ENCODE measurements around the gene NTRK1.

GRCh38 chr1:156923670-156924477 lies 63.2 kb downstream of the NTRK1 start:
- TF ChIP-seq, protein P1, sequence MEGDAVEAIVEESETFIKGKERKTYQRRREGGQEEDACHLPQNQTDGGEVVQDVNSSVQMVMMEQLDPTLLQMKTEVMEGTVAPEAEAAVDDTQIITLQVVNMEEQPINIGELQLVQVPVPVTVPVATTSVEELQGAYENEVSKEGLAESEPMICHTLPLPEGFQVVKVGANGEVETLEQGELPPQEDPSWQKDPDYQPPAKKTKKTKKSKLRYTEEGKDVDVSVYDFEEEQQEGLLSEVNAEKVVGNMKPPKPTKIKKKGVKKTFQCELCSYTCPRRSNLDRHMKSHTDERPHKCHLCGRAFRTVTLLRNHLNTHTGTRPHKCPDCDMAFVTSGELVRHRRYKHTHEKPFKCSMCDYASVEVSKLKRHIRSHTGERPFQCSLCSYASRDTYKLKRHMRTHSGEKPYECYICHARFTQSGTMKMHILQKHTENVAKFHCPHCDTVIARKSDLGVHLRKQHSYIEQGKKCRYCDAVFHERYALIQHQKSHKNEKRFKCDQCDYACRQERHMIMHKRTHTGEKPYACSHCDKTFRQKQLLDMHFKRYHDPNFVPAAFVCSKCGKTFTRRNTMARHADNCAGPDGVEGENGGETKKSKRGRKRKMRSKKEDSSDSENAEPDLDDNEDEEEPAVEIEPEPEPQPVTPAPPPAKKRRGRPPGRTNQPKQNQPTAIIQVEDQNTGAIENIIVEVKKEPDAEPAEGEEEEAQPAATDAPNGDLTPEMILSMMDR (IDR thresholded peaks at IDR 0.05) = no peak
- TF ChIP-seq POLR2AphosphoS5 (IDR thresholded peaks at IDR 0.05) = no peak

Measured in stomach (tissue), 4 donors.